ENCODE data around the gene ATP13A3.

The ATP13A3 gene

DNA sequence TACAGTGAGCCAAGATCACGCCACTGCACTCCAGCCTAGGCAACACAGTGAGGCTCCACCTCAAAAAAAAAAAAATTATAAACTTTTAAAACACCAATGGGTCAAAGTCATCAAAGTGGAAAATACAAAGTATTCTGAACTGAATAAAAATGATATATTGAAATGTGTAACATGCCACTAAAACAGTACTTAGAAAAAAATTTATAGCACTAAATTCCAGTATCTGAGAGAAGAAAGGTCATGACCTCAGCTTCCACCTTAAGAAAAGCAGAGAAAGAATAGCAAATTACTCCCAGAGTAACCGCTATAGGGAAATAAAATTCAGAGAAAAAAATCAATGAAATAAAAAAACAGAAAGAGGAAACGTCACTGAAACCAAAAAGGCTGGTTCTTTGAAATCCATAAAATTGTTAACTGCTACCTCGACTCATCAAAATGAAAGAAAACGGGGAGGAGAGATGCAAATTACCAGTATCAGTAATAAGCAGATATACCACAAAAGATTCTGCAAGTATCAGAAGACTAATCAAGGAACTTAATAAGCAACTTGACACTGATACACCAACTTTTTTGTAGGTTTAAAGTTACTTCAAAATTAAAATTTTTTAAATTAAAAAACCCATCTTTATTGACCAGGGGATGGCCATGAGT is 20.8 kb downstream of the ATP13A3 start:
- H3K9me3 Mint-ChIP-seq = no peaks in the 10 kb centered on the region
- peaks cover 6% of the 10 kb centered on the region for H3K36me3 Mint-ChIP-seq (ENCODE audit: insufficient read depth)
- H3K4me1 Mint-ChIP-seq = peaks cover 15% of the 10 kb centered on the region
- no peak overlapping the region for H3K4me3 Mint-ChIP-seq
- no peaks in the 10 kb centered on the region for H3K27me3 Mint-ChIP-seq
- no peak for ATAC-seq (replicated peaks; ENCODE audit: extremely low read depth, poor library complexity, severe bottlenecking)
- no peak overlapping the region for H3K27ac Mint-ChIP-seq (ENCODE audit: low read depth)
- no peak for DNase-seq (ENCODE audit: low spot score in 2 of 2)

DNA sequence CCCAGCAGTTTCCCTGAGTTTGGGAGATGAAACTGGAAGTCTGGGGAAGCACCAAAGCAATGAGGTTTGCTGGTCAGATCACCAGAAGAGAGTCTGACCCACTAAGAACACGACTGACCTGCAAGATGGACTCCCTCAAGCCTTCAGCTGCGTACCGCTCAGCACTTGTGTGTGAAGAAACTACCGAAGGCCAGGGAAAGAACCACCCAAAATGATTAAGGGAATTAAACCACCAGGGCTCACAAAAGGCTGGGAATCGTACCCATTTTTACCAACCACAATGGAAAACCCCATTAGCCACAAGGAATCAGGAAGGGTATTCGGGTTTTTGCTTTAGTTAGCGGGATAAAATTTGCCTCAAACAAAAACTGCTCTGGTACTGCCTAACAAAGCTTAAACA is 21.6 kb downstream of the ATP13A3 start:
- H3K27me3 Mint-ChIP-seq = no peaks in the 10 kb centered on the region
- H3K9me3 Mint-ChIP-seq = no peaks in the 10 kb centered on the region
- no peak for ATAC-seq (replicated peaks; ENCODE audit: extremely low read depth, poor library complexity, severe bottlenecking)
- DNase-seq (ENCODE audit: low spot score in 2 of 2) = no peak
- no peak overlapping the region for H3K27ac Mint-ChIP-seq (ENCODE audit: low read depth)
- H3K4me3 Mint-ChIP-seq = no peak overlapping the region
- peaks cover 15% of the 10 kb centered on the region for H3K4me1 Mint-ChIP-seq
- H3K36me3 Mint-ChIP-seq (ENCODE audit: insufficient read depth) = peaks cover 6% of the 10 kb centered on the region

GRCh38 chr3:194464692-194465091 is 22.1 kb downstream of the ATP13A3 start:
- Mint-ChIP-seq H3K36me3 (ENCODE audit: insufficient read depth) (peaks cover 7% of the 10 kb centered on the region), H3K4me3 (no peak overlapping the region), H3K27me3 (no peaks in the 10 kb centered on the region), H3K4me1 (peaks cover 15% of the 10 kb centered on the region), H3K9me3 (no peaks in the 10 kb centered on the region), H3K27ac (ENCODE audit: low read depth) (no peak overlapping the region)
- ATAC-seq (replicated peaks; ENCODE audit: extremely low read depth, poor library complexity, severe bottlenecking) = no peak
- no peak for DNase-seq (ENCODE audit: low spot score in 2 of 2)

DNA sequence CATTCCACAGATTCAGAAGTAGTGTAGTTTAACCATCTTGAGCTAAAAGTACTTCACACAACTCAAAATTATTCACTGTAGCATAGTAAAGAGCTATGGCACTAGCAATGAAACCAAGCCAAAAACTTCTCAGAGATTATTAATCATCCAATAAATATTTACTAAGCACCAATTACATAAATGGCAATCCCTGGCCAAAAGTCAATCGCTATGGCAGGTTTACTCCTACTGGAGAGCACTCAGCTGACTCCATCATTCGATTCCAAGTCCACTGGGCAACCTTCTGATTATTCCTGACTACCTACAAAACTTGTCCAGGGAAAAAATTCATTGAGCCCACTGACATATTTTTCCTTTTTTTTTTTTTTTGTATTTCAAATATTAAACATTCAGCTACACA is 23.9 kb downstream of the ATP13A3 start:
- no peaks in the 10 kb centered on the region for H3K9me3 Mint-ChIP-seq
- H3K36me3 Mint-ChIP-seq (ENCODE audit: insufficient read depth) = peaks cover 9% of the 10 kb centered on the region
- no peak overlapping the region for H3K27ac Mint-ChIP-seq (ENCODE audit: low read depth)
- DNase-seq (ENCODE audit: low spot score in 2 of 2) (no peak), ATAC-seq (replicated peaks; ENCODE audit: extremely low read depth, poor library complexity, severe bottlenecking) (no peak)
- H3K4me1 Mint-ChIP-seq = peaks cover 15% of the 10 kb centered on the region
- no peaks in the 10 kb centered on the region for H3K27me3 Mint-ChIP-seq
- H3K4me3 Mint-ChIP-seq = no peak overlapping the region

- Mint-ChIP-seq H3K4me3 (no peak overlapping the region), H3K4me1 (peaks cover 10% of the 10 kb centered on the region), H3K36me3 (ENCODE audit: insufficient read depth) (peaks cover 9% of the 10 kb centered on the region), H3K27ac (ENCODE audit: low read depth) (no peak overlapping the region), H3K9me3 (no peaks in the 10 kb centered on the region), H3K27me3 (no peaks in the 10 kb centered on the region)
- ATAC-seq (replicated peaks; ENCODE audit: extremely low read depth, poor library complexity, severe bottlenecking) = no peak
- DNase-seq (ENCODE audit: low spot score in 2 of 2) = no peak
Measured at GRCh38 chr3:194460566-194460965, 26.2 kb downstream of the ATP13A3 start.

DNA sequence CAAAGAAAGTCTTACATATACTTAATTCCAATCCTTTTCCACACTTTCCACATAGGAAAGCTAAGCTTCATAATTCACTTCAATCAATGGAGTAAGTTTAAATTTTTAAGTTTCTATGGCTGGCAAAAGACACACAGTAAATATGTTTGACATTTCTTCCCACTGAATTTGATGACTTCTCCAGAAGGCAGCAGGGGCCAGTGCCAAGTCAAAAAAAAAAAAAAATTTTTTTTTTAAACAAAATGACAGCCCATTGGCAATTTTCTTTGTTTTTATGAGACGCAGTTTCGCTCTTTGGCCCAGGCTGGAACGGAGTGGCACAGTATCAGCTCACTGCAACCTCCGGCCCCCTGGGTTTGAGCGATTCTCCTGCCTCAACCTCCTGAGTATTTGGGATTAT is 28.7 kb downstream of the ATP13A3 start:
- H3K27ac Mint-ChIP-seq (ENCODE audit: low read depth) = no peak overlapping the region

GRCh38 chr3:194455481-194455880 is 31.3 kb downstream of the ATP13A3 start:
- DNase-seq (ENCODE audit: low spot score in 2 of 2) = no peak
- ATAC-seq (replicated peaks; ENCODE audit: extremely low read depth, poor library complexity, severe bottlenecking) = no peak

More for the DNA sequence above, 28.7 kb downstream of the ATP13A3 start:
- Mint-ChIP-seq H3K9me3 (no peaks in the 10 kb centered on the region), H3K4me1 (no peaks in the 10 kb centered on the region), H3K4me3 (no peak overlapping the region), H3K27me3 (no peaks in the 10 kb centered on the region), H3K36me3 (ENCODE audit: insufficient read depth) (peaks cover 14% of the 10 kb centered on the region)
- DNase-seq (ENCODE audit: low spot score in 2 of 2) (no peak), ATAC-seq (replicated peaks; ENCODE audit: extremely low read depth, poor library complexity, severe bottlenecking) (no peak)

GRCh38 chr3:194450341-194450740 is 36.5 kb downstream of the ATP13A3 start:
- Mint-ChIP-seq H3K27ac (ENCODE audit: low read depth) (no peak overlapping the region), H3K27me3 (no peaks in the 10 kb centered on the region), H3K4me3 (no peak overlapping the region), H3K4me1 (peaks cover 6% of the 10 kb centered on the region), H3K36me3 (ENCODE audit: insufficient read depth) (peaks cover 41% of the 10 kb centered on the region), H3K9me3 (no peaks in the 10 kb centered on the region)
- no peak for ATAC-seq (replicated peaks; ENCODE audit: extremely low read depth, poor library complexity, severe bottlenecking)
- DNase-seq (ENCODE audit: low spot score in 2 of 2) = no peak

More at GRCh38 chr3:194455481-194455880, 31.3 kb downstream of the ATP13A3 start:
- H3K36me3 Mint-ChIP-seq (ENCODE audit: insufficient read depth) = peaks cover 21% of the 10 kb centered on the region
- H3K27ac Mint-ChIP-seq (ENCODE audit: low read depth) = no peak overlapping the region
- H3K27me3 Mint-ChIP-seq = no peaks in the 10 kb centered on the region
- H3K9me3 Mint-ChIP-seq = no peaks in the 10 kb centered on the region
- no peak overlapping the region for H3K4me3 Mint-ChIP-seq
- no peaks in the 10 kb centered on the region for H3K4me1 Mint-ChIP-seq

DNA sequence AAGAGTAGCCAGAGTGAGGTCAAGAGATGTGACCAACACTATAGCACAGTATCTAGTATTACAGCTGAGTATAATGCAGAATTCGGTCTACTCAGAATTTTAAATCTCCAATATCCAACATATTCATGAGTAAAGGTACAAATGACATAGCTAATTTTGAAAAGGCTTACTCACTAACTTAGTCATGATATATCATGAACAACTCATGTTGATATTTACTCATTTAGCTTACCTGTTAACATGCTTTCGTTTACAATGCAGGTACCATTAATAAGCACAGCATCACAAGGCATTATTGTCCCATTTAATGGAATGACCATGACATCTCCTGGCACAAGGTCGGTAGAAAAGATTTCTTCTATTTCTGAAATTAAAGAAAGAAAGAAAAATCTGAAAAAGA is 36.9 kb downstream of the ATP13A3 start:
- Mint-ChIP-seq H3K27ac (ENCODE audit: low read depth) (no peak overlapping the region), H3K27me3 (no peaks in the 10 kb centered on the region), H3K4me3 (no peak overlapping the region), H3K9me3 (no peaks in the 10 kb centered on the region), H3K36me3 (ENCODE audit: insufficient read depth) (peaks cover 43% of the 10 kb centered on the region), H3K4me1 (peaks cover 6% of the 10 kb centered on the region)
- ATAC-seq (replicated peaks; ENCODE audit: extremely low read depth, poor library complexity, severe bottlenecking) (no peak), DNase-seq (ENCODE audit: low spot score in 2 of 2) (no peak)

DNA sequence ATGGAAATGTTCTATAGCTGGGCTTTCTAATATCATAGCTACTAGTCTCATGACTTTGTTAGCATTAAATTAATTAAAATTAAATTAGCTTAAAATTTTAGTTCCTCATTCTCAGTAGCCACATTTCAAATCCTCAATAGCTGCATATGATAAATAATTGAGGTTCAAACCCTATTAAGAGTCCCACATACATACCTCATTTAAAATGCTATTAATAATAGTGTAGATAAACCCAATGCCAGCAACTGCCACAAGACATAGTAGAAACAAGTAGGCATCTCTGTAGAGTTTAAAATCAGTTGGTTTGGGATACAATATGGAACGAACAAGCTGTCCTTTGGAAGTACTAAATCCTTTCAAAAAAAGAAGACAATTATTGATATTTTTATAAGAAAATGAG is 39.1 kb downstream of the ATP13A3 start:
- H3K27me3 Mint-ChIP-seq = no peaks in the 10 kb centered on the region
- H3K36me3 Mint-ChIP-seq (ENCODE audit: insufficient read depth) = peaks cover 45% of the 10 kb centered on the region
- H3K27ac Mint-ChIP-seq (ENCODE audit: low read depth) = no peak overlapping the region
- no peak overlapping the region for H3K4me3 Mint-ChIP-seq
- peaks cover 11% of the 10 kb centered on the region for H3K4me1 Mint-ChIP-seq
- no peak for ATAC-seq (replicated peaks; ENCODE audit: extremely low read depth, poor library complexity, severe bottlenecking)
- no peak for DNase-seq (ENCODE audit: low spot score in 2 of 2)
- H3K9me3 Mint-ChIP-seq = no peaks in the 10 kb centered on the region

GRCh38 chr3:194447161-194447560 is 39.6 kb downstream of the ATP13A3 start:
- Mint-ChIP-seq H3K4me1 (peaks cover 11% of the 10 kb centered on the region), H3K9me3 (no peaks in the 10 kb centered on the region), H3K27ac (ENCODE audit: low read depth) (no peak overlapping the region), H3K4me3 (no peak overlapping the region), H3K27me3 (no peaks in the 10 kb centered on the region), H3K36me3 (ENCODE audit: insufficient read depth) (peaks cover 43% of the 10 kb centered on the region)
- no peak for DNase-seq (ENCODE audit: low spot score in 2 of 2)
- no peak for ATAC-seq (replicated peaks; ENCODE audit: extremely low read depth, poor library complexity, severe bottlenecking)

GRCh38 chr3:194446754-194447153 is 40.0 kb downstream of the ATP13A3 start:
- peaks cover 44% of the 10 kb centered on the region for H3K36me3 Mint-ChIP-seq (ENCODE audit: insufficient read depth)
- no peak for DNase-seq (ENCODE audit: low spot score in 2 of 2)
- H3K27ac Mint-ChIP-seq (ENCODE audit: low read depth) = no peak overlapping the region
- no peak overlapping the region for H3K4me3 Mint-ChIP-seq
- peaks cover 11% of the 10 kb centered on the region for H3K4me1 Mint-ChIP-seq
- H3K27me3 Mint-ChIP-seq = no peaks in the 10 kb centered on the region
- ATAC-seq (replicated peaks; ENCODE audit: extremely low read depth, poor library complexity, severe bottlenecking) = no peak
- H3K9me3 Mint-ChIP-seq = no peaks in the 10 kb centered on the region

- H3K27me3 Mint-ChIP-seq = no peaks in the 10 kb centered on the region
- ATAC-seq (replicated peaks; ENCODE audit: extremely low read depth, poor library complexity, severe bottlenecking) = no peak
- H3K36me3 Mint-ChIP-seq (ENCODE audit: insufficient read depth) = peaks cover 42% of the 10 kb centered on the region
- H3K4me1 Mint-ChIP-seq = peaks cover 11% of the 10 kb centered on the region
- no peak overlapping the region for H3K27ac Mint-ChIP-seq (ENCODE audit: low read depth)
- no peaks in the 10 kb centered on the region for H3K9me3 Mint-ChIP-seq
- no peak overlapping the region for H3K4me3 Mint-ChIP-seq
- DNase-seq (ENCODE audit: low spot score in 2 of 2) = no peak
Measured at GRCh38 chr3:194446172-194446571, 40.6 kb downstream of the ATP13A3 start.
